Thyroid gland (tissue), 4 donors: Measurements from ENCODE around the gene ACTL9. TPM values are rescaled to one million over a fixed set of nuclear protein-coding genes. Genes with fewer than 3 reads are reported as not detected.

Experiments
- DNase-seq, 2 donors: peaks; one replicate each; pipeline ENCODE4 v3.0.0-alpha.2; 2019
- H3K27ac ChIP-seq, 3 donors: fragments of 200-600 bp; sonication (generic); 1 replicate in 2 of 3; 2 replicates in 1 of 3; pipeline ENCODE4 v1.5.1; 2016 to 2019; ENCODE audit warnings: mild to moderate bottlenecking in 1 of 3, moderate library complexity in 1 of 3
- H3K27me3 ChIP-seq: fragments of 200-600 bp; sonication (generic); one replicate; pipeline ENCODE4 v1.5.1; 2019
- H3K36me3 ChIP-seq, 2 donors: fragments of 200-600 bp; sonication (generic); one replicate each; pipeline ENCODE4 v1.5.1; 2016 to 2019
- H3K4me1 ChIP-seq, 2 donors: fragments of 200-600 bp; sonication (generic); one replicate each; pipeline ENCODE4 v1.5.1; 2017 to 2019
- H3K4me3 ChIP-seq, 3 donors: fragments of 200-600 bp; sonication (generic); replicated peaks in 1 of 3; 1 replicate in 2 of 3; 2 replicates in 1 of 3; pipeline ENCODE4 v1.5.1; 2016; ENCODE audit warnings: mild to moderate bottlenecking in 1 of 3
- H3K9me3 ChIP-seq: fragments of 200-600 bp; sonication (generic); one replicate; pipeline ENCODE4 v1.5.1; 2017
- CTCF ChIP-seq, 6 experiments: fragments of 200-600 bp in 3 of 6; fragments of 450-650 bp in 3 of 6; sonication (generic) in 3 of 6; IDR thresholded peaks; one replicate each; pipeline ENCODE4 v1.5.1; 2016 to 2019; ENCODE audit warnings: antibody characterized with exemption in 6 of 6, mild to moderate bottlenecking in 2 of 6, inconsistent platforms in 1 of 6, moderate library complexity in 1 of 6
- POLR2A ChIP-seq, 2 donors: fragments of 450-650 bp; IDR thresholded peaks; one replicate each; pipeline ENCODE4 v1.6.1; 2017; ENCODE audit warnings: antibody characterized with exemption in 2 of 2, mild to moderate bottlenecking in 2 of 2, moderate library complexity in 1 of 2
- WGBS, 2 donors: methylation state at CpG; one replicate each; pipeline ENCODE4 v1.1.5; 2017; 5-methylcytosine and 5-hydroxymethylcytosine counted together
- intact Hi-C: fragments of 100-400 bp; cut with DNase I; formaldehyde crosslinking; loops from one replicate; pipeline ENCODE4 v1.15.1; 2023
- total RNA-seq, 4 donors: library from RNA; depleted of rRNA; stranded (reverse); fragments of >200 nt; gene quantifications; one replicate each; pipeline ENCODE4 v1.2.3, GENCODE V29; 2016

The ACTL9 gene
- total RNA-seq, 4 donors from 2014 or later, result 0.27 to 0.33 TPM; not detected in 2

- TF ChIP-seq CTCF (IDR thresholded peaks at IDR 0.05) (no peak), POLR2A (IDR thresholded peaks at IDR 0.05) (no peak)
- Histone ChIP-seq H3K9me3 (no peaks in the 10 kb centered on the region), H3K36me3 (no peaks in the 10 kb centered on the region), H3K4me3 (no peak overlapping the region), H3K27ac (no peak overlapping the region), H3K27me3 (no peaks in the 10 kb centered on the region), H3K4me1 (no peaks in the 10 kb centered on the region)
- no peak for DNase-seq
- 83% methylated on average over 3 of the region's 3 CpGs for WGBS, 2 donors
- intact Hi-C loops, result no loop called here
Observed at GRCh38 chr19:8665468-8666213, 33.0 kb downstream of the ACTL9 start.

- Histone ChIP-seq H3K27me3 (no peaks in the 10 kb centered on the region), H3K36me3 (no peaks in the 10 kb centered on the region), H3K4me3 (no peak overlapping the region), H3K9me3 (no peaks in the 10 kb centered on the region), H3K4me1 (no peaks in the 10 kb centered on the region), H3K27ac (no peak overlapping the region)
- no peak for TF ChIP-seq CTCF (IDR thresholded peaks at IDR 0.05)
- no peak for TF ChIP-seq POLR2A (IDR thresholded peaks at IDR 0.05)
- WGBS, 2 donors, result 72 to 95% methylated on average over 2 to 4 of the region's 4 CpGs
- intact Hi-C loops, result no loop called here
- DNase-seq, result no peak
Observed at GRCh38 chr19:8664671-8665057, 33.9 kb downstream of the ACTL9 start.

GRCh38 chr19:8663920-8664670, 34.5 kb downstream of the ACTL9 start:
- TF ChIP-seq POLR2A (IDR thresholded peaks at IDR 0.05) (no peak), CTCF (IDR thresholded peaks at IDR 0.05) (no peak)
- WGBS, 2 donors, result 46 to 51% methylated on average over 8 to 19 of the region's 22 CpGs
- Histone ChIP-seq H3K36me3 (no peaks in the 10 kb centered on the region), H3K4me1 (no peaks in the 10 kb centered on the region), H3K27ac (no peak overlapping the region), H3K27me3 (no peaks in the 10 kb centered on the region), H3K9me3 (no peaks in the 10 kb centered on the region), H3K4me3 (no peak overlapping the region)
- intact Hi-C loops, result no loop called here
- no peak for DNase-seq

- intact Hi-C loops, result no loop called here
- Histone ChIP-seq H3K4me3 (no peak overlapping the region), H3K4me1 (no peaks in the 10 kb centered on the region), H3K9me3 (no peaks in the 10 kb centered on the region), H3K27me3 (no peaks in the 10 kb centered on the region), H3K27ac (no peak overlapping the region), H3K36me3 (no peaks in the 10 kb centered on the region)
- TF ChIP-seq POLR2A (IDR thresholded peaks at IDR 0.05) (no peak), CTCF (IDR thresholded peaks at IDR 0.05) (no peak)
- no peak for DNase-seq
- 81 to 82% methylated on average over 4 of the region's 4 CpGs for WGBS, 2 donors
Observed at GRCh38 chr19:8662263-8662662, 36.3 kb downstream of the ACTL9 start.

- TF ChIP-seq CTCF (IDR thresholded peaks at IDR 0.05), result no peak
- no peak for TF ChIP-seq POLR2A (IDR thresholded peaks at IDR 0.05)
- intact Hi-C loops, result loop anchor here (10.0 kb wide), 1 partner anchor 415 kb away; no protein-coding TSS in a partner anchor
- Histone ChIP-seq H3K4me1 (no peaks in the 10 kb centered on the region), H3K27me3 (no peaks in the 10 kb centered on the region), H3K9me3 (no peaks in the 10 kb centered on the region), H3K4me3 (no peak overlapping the region), H3K27ac (no peak overlapping the region), H3K36me3 (no peaks in the 10 kb centered on the region)
- DNase-seq, result no peak
- 67 to 69% methylated on average over 4 to 5 of the region's 7 CpGs for WGBS, 2 donors
Observed at GRCh38 chr19:8659905-8660304, 38.7 kb downstream of the ACTL9 start.
